Loucy (cell line): ENCODE measurements around the gene SIL1.

Experiments
- H2AFZ ChIP-seq: fragments of 200-600 bp; sonication (generic); 2 replicates; pipeline ENCODE4 v1.6.0; 2016; ENCODE audit warnings: antibody characterized with exemption, mild to moderate bottlenecking, low read length, moderate library complexity
- H3F3A ChIP-seq: fragments of 200-600 bp; 2 replicates; pipeline ENCODE4 v1.6.0; 2016; ENCODE audit warnings: antibody characterized with exemption, low read depth, mild to moderate bottlenecking
- H3K27me3 ChIP-seq: fragments of 200-600 bp; sonication (generic); 2 replicates; pipeline ENCODE4 v1.6.1; 2014; ENCODE audit warnings: low read length, mild to moderate bottlenecking; ENCODE audit not compliant: insufficient read depth, poor library complexity, severe bottlenecking
- H3K36me3 ChIP-seq: fragments of 200-600 bp; sonication (generic); 2 replicates; pipeline ENCODE4 v1.6.1; 2016; ENCODE audit warnings: low read length; ENCODE audit not compliant: insufficient read depth
- H3K4me1 ChIP-seq: fragments of 200-600 bp; sonication (generic); 2 replicates; pipeline ENCODE4 v1.5.1; 2014; ENCODE audit warnings: low read length, mild to moderate bottlenecking; ENCODE audit not compliant: insufficient read depth, poor library complexity, severe bottlenecking
- H3K4me2 ChIP-seq: fragments of 200-600 bp; sonication (generic); 2 replicates; pipeline ENCODE4 v1.6.0; 2014; ENCODE audit warnings: antibody characterized with exemption, low read length, low read depth, mild to moderate bottlenecking; ENCODE audit not compliant: poor library complexity, severe bottlenecking
- H3K4me3 ChIP-seq: fragments of 200-600 bp; sonication (generic); 2 replicates; pipeline ENCODE4 v1.5.1; 2014; ENCODE audit warnings: low read length, mild to moderate bottlenecking, mixed read lengths; ENCODE audit not compliant: poor library complexity, severe bottlenecking
- H3K79me2 ChIP-seq: fragments of 200-600 bp; sonication (generic); 2 replicates; pipeline ENCODE4 v1.6.1; 2014; ENCODE audit warnings: low read length; ENCODE audit not compliant: insufficient read depth
- H3K9ac ChIP-seq: fragments of 200-600 bp; sonication (generic); 2 replicates; pipeline ENCODE4 v1.6.0; 2014; ENCODE audit warnings: mild to moderate bottlenecking, low read depth, low read length, moderate library complexity; ENCODE audit not compliant: poor library complexity, severe bottlenecking
- H3K9me2 ChIP-seq: fragments of 200-600 bp; sonication (generic); replicated peaks from 2 replicates; pipeline ENCODE4 v1.6.1; 2016; ENCODE audit warnings: low read depth, low read length, mixed read lengths
- H3K9me3 ChIP-seq: fragments of 200-600 bp; sonication (generic); 2 replicates; pipeline ENCODE4 v1.6.1; 2014; ENCODE audit warnings: mild to moderate bottlenecking, antibody characterized with exemption, low read length, low read depth; ENCODE audit not compliant: insufficient read depth
- H4K20me1 ChIP-seq: fragments of 200-600 bp; sonication (generic); 2 replicates; pipeline ENCODE4 v1.6.0; 2014; ENCODE audit warnings: antibody characterized with exemption, low read length, mild to moderate bottlenecking; ENCODE audit not compliant: insufficient read depth, poor library complexity, severe bottlenecking
- EZH2phosphoT487 ChIP-seq: fragments of 200-600 bp; IDR thresholded peaks from 2 replicates; pipeline ENCODE4 v1.6.1; 2018; ENCODE audit warnings: antibody characterized with exemption, mild to moderate bottlenecking, moderate library complexity, borderline replicate concordance
- TF ChIP-seq, protein P1 (sequence below): fragments of 200-600 bp; sonication (generic); conservative IDR thresholded peaks from 2 replicates; pipeline ENCODE4 v1.5.1; 2014; ENCODE audit warnings: mild to moderate bottlenecking, antibody characterized with exemption, low read length

SIL1 gene

DNA sequence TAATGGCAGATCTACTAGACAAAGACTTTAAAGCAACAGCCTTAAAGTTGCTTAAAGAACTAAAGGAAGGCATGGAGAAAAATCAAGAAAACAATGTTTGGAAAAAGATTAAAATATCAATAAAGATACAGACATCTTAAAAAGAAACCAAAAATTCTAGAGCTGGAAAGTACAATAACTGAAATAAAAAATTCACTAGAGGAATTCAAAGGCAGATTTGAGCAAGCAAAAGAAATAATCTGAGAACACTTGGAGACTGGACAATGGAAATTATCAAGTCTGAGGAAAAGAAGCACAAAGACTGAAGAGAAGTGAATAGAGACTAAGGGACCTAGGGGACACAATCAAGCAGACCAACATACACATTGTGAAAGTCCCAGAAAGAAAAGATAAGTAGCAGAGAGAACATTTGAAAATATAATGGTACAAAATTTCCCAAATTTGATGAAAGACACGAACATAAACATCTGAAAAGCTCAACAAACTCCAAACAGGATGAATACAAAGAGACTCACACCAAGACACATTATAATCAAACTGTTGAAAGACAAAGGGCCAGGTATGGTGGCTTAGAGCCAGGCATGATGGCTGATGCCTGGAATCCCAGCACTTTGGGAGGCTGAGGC, 26.3 kb downstream of the SIL1 start:
- Histone ChIP-seq H3F3A (no peaks in the 10 kb centered on the region), H3K36me3 (no peaks in the 10 kb centered on the region), H3K4me2 (no peak overlapping the region), H3K9me2 (no peaks in the 10 kb centered on the region), H2AFZ (no peak overlapping the region), H4K20me1 (no peaks in the 10 kb centered on the region), H3K9ac (no peak overlapping the region), H3K9me3 (peaks cover 6% of the 10 kb centered on the region; the same call in 1 of the 2 replicates), H3K27me3 (no peaks in the 10 kb centered on the region), H3K4me3 (no peak overlapping the region), H3K79me2 (no peaks in the 10 kb centered on the region), H3K4me1 (peaks cover 16% of the 10 kb centered on the region)
- TF ChIP-seq, protein P1, sequence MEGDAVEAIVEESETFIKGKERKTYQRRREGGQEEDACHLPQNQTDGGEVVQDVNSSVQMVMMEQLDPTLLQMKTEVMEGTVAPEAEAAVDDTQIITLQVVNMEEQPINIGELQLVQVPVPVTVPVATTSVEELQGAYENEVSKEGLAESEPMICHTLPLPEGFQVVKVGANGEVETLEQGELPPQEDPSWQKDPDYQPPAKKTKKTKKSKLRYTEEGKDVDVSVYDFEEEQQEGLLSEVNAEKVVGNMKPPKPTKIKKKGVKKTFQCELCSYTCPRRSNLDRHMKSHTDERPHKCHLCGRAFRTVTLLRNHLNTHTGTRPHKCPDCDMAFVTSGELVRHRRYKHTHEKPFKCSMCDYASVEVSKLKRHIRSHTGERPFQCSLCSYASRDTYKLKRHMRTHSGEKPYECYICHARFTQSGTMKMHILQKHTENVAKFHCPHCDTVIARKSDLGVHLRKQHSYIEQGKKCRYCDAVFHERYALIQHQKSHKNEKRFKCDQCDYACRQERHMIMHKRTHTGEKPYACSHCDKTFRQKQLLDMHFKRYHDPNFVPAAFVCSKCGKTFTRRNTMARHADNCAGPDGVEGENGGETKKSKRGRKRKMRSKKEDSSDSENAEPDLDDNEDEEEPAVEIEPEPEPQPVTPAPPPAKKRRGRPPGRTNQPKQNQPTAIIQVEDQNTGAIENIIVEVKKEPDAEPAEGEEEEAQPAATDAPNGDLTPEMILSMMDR = no peak
- TF ChIP-seq EZH2phosphoT487 = no peak

DNA sequence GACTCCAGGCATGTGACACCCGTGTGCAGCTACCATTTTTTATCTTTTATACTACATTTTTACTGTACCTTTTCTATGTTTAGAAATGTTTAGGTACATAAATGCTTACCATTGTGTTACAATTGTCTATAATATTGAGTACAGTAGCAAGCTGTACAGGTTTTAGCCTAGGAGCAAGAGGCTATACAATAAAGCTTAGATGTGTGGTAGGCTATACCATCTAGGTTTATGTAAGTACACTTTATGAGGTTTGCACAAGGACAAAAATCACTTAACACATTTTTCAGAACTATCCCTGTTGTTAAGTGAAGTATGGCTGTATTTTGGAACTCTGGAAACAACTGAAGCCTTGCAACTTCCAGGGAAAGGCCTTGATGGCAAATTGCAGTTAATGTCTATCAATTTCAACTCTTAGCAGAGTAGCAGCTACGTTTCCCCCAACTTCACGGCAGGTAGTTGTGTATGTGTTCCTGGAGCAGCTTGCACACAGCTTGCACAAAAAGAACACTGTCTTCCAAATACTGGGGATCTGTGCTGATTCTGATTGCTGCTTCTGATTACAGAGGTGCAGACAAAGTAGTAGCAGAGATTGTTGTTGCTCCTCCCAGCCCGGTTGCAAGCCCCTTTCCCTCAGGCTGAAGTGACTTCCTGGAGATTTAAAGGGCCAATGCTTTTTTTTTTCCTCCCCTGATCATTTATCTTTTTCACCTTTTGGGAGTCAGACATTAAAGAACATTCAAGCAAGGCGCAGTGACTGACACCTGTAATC, 30.0 kb downstream of the SIL1 start:
- H3F3A ChIP-seq = no peaks in the 10 kb centered on the region
- H3K27me3 ChIP-seq = no peaks in the 10 kb centered on the region
- peaks cover 6% of the 10 kb centered on the region; the same call in 1 of the 2 replicates for H3K9me3 ChIP-seq
- TF ChIP-seq, protein P1 = no peak
- TF ChIP-seq EZH2phosphoT487 = no peak
- H3K4me1 ChIP-seq = peaks cover 31% of the 10 kb centered on the region
- H4K20me1 ChIP-seq = no peaks in the 10 kb centered on the region
- H3K9ac ChIP-seq = no peak overlapping the region
- H3K9me2 ChIP-seq = no peaks in the 10 kb centered on the region
- no peak overlapping the region for H3K4me3 ChIP-seq
- H2AFZ ChIP-seq = no peak overlapping the region
- H3K79me2 ChIP-seq = no peaks in the 10 kb centered on the region
- no peaks in the 10 kb centered on the region for H3K36me3 ChIP-seq
- H3K4me2 ChIP-seq = no peak overlapping the region

DNA sequence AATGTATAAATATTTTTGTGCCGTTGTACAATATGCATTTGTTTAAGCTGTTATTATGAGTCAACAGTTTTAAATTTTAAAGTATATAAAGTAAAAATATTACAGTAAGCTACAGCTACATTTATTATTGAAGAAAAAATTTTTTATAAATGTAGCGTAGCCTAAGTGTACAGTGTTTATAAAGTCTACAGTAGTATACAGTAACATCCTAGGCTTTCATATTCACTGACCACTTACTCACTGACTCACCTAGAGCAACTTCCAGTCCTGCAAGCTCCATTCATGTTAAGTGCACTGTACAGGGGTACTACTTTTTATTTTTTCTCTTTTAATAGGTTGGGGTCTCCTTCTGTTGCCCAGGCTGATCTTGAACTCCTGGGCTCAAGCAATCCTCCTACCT, 30.6 kb downstream of the SIL1 start:
- Histone ChIP-seq H3K9ac (no peak overlapping the region), H3K9me3 (peaks cover 6% of the 10 kb centered on the region; the same call in 1 of the 2 replicates), H3K4me3 (no peak overlapping the region), H4K20me1 (no peaks in the 10 kb centered on the region), H3K9me2 (no peaks in the 10 kb centered on the region), H3K79me2 (no peaks in the 10 kb centered on the region), H2AFZ (no peak overlapping the region), H3F3A (no peaks in the 10 kb centered on the region), H3K4me1 (peaks cover 31% of the 10 kb centered on the region), H3K27me3 (no peaks in the 10 kb centered on the region), H3K4me2 (no peak overlapping the region), H3K36me3 (no peaks in the 10 kb centered on the region)
- TF ChIP-seq, protein P1 = no peak
- TF ChIP-seq EZH2phosphoT487 = no peak
